LNCAP (cell line): ENCODE data around the gene KIAA1671.

Experiments
- CTCF ChIP-seq: fragments of 450-650 bp; IDR thresholded peaks from 2 replicates; pipeline ENCODE4 v1.5.1; 2017; ENCODE audit warnings: mild to moderate bottlenecking

Gene KIAA1671

DNA sequence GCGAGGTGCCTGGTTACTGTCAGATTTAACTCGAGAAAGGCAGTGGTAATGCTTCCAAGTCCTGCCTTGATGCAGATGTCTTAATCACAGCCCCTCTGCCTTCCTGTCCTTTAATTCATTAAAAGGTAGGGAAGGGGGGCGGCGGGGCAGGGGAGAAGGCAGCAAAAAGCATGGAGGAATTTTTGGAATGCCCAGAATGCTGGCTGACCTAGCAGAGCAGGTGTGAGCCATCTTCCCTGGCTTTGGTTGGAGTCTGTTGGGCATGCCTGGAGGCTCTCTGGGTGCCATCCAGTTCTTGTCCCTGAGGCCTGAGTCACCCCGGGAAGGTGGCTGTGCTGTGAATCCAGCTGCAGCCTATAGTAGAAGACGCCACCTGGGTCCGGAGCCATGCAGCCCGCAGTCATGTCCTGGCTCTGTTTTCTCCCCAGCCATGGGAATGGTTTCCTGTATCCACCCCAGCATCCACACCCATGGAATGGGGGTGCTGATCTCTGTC is 15.6 kb downstream of the KIAA1671 start:
- TF ChIP-seq CTCF = no peak

- no peak for TF ChIP-seq CTCF
Observed at GRCh38 chr22:24969560-24970301, 17.2 kb downstream of the KIAA1671 start.

- TF ChIP-seq CTCF = no peak
Observed at GRCh38 chr22:24972369-24972768, 19.9 kb downstream of the KIAA1671 start.

GRCh38 chr22:24973872-24974271 is 21.4 kb downstream of the KIAA1671 start:
- no peak for TF ChIP-seq CTCF

DNA sequence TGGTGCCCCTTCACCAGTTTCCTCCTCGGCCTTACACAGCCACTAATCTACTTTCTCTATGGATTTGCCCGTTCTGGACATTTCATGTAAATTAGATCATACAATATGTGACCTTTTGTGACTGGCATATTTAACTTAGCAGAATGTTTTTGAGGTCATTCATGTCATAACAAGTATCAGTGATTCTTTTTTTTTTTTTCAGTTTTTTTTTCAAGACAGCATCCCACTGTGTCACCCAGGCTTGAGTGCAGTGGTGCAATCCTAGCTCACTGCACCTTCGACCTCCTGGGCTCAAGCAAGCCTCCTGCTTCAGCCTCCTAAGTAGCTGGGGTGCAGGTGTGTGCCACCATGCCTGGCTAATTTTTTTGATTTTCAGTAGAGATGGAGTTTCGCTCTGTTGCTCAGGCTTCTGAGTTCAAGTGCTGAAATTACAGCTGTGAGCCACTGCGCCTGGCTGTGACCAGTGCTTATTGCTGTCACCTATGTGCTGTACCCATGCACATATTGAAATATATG is 22.7 kb downstream of the KIAA1671 start:
- TF ChIP-seq CTCF = no peak

GRCh38 chr22:24975813-24976341 is 23.4 kb downstream of the KIAA1671 start:
- TF ChIP-seq CTCF = no peak

DNA sequence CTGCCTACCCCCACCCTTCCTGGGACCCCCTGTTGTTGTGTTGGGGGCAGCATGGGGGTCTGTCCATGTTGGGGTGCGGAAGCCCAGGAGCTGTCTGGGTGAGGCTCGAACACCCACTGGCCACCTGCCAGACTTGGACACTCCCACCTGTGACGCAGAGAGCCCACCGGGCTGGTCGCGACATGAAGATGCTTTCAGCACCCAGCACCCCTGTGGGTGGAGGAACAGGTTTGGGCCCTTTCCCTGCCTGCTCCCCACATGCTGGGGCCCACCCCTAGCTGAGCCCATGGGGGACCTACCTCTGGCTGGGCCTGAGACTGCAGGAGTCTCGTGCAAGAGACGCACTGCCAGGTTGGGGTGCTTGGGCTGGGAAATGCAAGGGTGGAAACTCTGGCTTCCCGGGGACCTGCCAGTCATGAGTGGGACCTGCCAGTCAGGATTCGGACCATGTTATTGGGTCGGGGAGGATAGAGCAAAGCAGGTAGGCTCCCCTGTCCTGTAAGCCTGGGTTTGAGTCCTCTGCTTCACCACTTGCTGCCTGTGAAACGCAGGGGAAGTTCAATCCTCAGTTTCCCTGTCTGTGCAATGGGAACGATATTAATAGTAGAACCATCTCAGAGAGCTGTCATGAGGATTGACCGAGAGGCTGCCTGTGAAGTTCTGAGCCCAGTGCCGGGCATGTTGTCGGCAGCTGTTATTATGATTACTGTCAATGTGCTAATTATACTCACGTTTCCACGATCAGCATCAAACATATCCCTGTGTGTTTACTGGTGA is 24.1 kb downstream of the KIAA1671 start:
- TF ChIP-seq CTCF = no peak
